Measurements from ENCODE around the gene MTARC2.

GRCh38 chr1:220768126-220768601 is 20.0 kb downstream of the MTARC2 start:
- TF ChIP-seq, protein P1, sequence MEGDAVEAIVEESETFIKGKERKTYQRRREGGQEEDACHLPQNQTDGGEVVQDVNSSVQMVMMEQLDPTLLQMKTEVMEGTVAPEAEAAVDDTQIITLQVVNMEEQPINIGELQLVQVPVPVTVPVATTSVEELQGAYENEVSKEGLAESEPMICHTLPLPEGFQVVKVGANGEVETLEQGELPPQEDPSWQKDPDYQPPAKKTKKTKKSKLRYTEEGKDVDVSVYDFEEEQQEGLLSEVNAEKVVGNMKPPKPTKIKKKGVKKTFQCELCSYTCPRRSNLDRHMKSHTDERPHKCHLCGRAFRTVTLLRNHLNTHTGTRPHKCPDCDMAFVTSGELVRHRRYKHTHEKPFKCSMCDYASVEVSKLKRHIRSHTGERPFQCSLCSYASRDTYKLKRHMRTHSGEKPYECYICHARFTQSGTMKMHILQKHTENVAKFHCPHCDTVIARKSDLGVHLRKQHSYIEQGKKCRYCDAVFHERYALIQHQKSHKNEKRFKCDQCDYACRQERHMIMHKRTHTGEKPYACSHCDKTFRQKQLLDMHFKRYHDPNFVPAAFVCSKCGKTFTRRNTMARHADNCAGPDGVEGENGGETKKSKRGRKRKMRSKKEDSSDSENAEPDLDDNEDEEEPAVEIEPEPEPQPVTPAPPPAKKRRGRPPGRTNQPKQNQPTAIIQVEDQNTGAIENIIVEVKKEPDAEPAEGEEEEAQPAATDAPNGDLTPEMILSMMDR (conservative IDR thresholded peaks at IDR 0.05; ENCODE audit: low read depth, low read length), result no peak
- TF ChIP-seq EZH2 (IDR thresholded peaks at IDR 0.05; ENCODE audit: borderline replicate concordance, low read depth, low read length, poor library complexity, severe bottlenecking), result no peak
